GM12892 (cell line): ENCODE measurements around the gene ZBTB49.

Experiments used
- POLR2A ChIP-seq: IDR thresholded peaks from 2 replicates; pipeline ENCODE4 v1.6.1; 2011; ENCODE audit warnings: low read depth, low read length, control low read depth
- POLR2AphosphoS5 ChIP-seq: IDR thresholded peaks from 2 replicates; pipeline ENCODE4 v1.6.1; 2011; ENCODE audit warnings: low read depth, low read length, control low read depth
- TAF1 ChIP-seq: IDR thresholded peaks from 2 replicates; pipeline ENCODE4 v1.6.1; 2011; ENCODE audit warnings: low read depth, mild to moderate bottlenecking, control low read depth, low read length, borderline replicate concordance

- TF ChIP-seq POLR2A (no peak), TAF1 (no peak), POLR2AphosphoS5 (no peak)
These were observed 40.2 kb upstream of the ZBTB49 start for GRCh38 chr4:4249866-4250265.
